ENCODE measurements around the gene PLEKHF1.

The PLEKHF1 gene

GRCh38 chr19:29635963-29636362, 29.3 kb upstream of the PLEKHF1 start:
- no peak for DNase-seq

DNA sequence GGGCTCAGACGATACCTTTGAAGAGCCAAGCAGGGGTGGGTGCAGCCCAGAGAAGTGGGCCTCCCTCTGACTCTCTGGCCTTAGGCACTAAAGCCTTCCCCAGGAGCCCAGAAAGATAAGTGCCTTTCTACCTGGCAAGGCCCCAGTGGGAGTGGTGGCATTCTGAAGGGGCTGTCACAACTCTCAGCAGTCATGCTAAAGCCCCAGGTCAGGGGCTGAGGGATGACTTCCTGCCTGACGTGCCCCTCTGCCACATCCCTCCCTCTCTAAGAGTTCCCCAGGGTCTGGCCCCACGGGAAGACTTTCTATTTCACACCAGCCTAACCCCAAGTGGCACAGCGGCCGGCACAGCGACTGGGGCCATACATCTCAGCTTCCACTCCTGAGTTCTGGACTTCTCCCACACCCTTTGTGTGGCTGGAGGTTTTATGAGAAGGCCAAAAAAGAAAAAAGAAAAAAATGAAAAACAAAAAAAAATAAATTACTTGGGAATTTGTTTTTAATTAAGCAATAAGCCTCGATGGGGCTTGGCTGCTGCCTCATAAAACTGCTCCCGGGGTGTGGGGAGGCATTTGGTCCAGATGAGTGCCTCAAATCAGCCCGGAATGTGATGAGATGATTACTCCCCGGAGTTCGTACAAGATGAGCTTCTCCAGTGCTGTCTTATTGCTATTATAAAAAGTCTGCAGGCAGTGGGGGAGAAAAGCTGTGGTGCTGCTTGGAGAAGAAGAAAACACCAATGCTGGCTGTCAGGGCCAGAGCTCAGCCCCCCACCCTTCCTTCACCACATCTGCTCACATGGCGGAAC, 28.5 kb upstream of the PLEKHF1 start:
- no peak for DNase-seq

DNA sequence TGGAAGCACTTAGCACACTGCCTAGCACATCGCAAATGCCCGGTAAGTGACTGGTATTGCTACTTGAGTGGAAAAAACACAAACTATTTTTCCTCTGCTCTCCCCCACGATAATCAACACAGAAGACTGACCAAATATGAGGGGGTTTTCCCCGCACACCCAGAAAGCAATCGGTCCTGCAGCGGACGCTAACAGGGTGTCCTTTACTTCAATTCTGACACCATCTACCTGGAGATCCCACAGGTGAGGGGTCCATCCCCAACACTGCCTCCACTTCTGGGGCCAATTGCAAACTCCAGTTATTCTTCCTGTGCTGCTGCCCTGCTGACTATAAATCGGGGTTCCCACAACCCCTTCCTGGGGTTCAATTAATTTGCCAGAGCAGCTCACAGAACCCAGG, 26.2 kb upstream of the PLEKHF1 start:
- DNase-seq: no peak

DNA sequence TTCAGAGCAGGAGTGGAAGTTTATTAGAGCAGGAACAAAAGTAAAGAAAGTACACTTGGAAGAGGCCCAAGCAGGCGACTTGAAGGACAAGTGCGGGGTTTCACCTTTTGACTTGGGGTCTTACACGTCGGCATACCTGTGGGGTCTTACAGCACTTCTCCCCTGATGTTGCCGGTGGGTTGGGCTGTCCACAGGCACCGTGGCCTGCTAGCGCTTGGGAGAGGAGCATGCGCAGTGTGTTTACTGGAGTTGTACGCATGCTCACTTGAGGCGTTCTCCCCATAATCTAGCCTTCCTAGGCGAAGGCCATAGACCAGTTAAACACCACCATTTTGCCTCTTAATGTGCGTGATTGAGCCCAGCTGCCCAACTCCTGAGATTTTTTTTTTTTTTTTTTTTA, 25.0 kb upstream of the PLEKHF1 start:
- no peak for DNase-seq

DNA sequence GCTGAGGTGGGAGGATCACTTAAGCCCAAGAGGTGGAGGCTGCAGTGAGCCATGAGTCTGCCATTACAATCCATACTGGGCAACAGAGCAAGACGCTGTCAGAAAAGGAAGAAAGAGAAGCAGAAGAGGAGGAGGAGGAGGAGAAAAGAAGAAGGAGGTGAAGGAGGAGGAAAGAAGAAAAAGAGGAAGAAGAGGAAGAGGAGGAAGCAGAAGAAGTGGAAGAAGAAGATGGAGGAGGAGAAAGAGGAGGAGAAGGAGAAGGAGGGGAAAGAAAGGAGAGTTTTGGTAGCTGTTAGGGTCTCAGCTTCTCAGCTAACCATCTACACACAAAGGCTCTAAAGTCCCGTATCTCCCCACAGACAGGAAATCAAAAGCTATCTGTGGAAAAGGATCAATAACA, 23.7 kb upstream of the PLEKHF1 start:
- DNase-seq: no peak

- no peak for DNase-seq
Measured at GRCh38 chr19:29643361-29643935, 21.8 kb upstream of the PLEKHF1 start.

DNA sequence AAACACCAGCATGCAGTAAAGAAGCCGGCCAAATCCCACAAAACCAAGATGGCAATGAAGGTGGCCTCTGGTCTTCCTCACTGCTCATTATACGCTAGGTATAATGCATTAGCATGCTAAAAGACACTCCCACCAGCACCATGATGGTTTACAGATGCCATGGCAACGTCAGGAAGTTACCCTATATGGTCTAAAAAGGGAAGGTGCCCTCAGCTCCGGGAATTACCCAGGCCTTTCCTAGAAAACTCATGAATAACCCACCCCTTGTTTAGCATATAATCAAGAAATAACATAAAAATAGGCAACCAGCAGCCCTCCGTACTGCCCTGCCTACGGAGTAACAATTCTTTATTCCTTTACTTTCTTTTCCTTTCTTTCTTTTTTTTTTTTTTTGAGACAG, 21.1 kb upstream of the PLEKHF1 start:
- DNase-seq: no peak

DNA sequence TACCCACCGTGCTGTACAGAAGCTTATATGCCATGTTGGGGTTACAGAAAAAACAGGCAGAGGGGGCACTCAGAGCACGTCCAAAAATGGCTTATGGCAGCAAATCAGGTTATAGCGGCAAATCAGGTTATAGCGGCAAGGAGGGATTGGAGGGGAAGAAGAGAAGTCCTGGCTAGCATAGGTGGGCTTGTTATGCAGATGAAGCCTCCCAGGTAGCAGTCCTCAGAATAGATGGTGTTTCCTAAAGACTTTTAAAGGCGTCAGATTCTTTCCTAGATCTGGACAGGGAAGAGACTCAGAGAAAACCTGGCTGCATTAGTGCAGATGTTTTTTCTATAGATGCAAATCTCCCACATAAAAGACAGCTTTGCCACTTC, 19.8 kb upstream of the PLEKHF1 start:
- DNase-seq: no peak

GRCh38 chr19:29645911-29646310, 19.4 kb upstream of the PLEKHF1 start:
- DNase-seq: no peak

DNA sequence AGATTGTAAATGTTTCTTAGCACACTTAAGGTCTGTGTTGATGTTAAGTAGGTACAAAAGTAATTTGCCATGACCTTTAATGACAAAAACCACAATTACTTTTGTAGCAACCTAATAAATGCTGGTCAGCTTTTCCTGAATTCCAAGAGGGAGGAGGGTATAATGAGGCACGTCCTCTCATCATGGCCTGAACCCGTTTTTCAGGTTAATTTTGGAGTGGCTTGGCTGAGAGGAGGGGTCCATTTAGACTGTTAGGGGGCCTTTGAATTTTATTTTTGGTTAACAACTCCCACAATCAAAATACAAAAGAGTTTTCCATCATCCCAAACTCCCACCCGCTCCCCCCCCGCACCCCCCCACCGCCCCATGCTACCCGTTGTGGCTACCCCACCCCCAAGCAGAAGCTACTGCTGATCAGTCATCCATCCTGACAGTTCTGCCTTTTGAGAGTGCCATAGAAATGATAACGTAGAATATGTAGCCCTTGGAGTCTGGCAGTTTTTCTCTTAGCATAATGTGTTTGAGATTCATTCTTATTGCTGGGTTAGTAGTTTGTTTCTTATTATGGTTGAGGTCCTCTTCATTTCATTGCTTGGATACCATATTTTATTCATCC, 14.4 kb upstream of the PLEKHF1 start:
- no peak for DNase-seq

DNA sequence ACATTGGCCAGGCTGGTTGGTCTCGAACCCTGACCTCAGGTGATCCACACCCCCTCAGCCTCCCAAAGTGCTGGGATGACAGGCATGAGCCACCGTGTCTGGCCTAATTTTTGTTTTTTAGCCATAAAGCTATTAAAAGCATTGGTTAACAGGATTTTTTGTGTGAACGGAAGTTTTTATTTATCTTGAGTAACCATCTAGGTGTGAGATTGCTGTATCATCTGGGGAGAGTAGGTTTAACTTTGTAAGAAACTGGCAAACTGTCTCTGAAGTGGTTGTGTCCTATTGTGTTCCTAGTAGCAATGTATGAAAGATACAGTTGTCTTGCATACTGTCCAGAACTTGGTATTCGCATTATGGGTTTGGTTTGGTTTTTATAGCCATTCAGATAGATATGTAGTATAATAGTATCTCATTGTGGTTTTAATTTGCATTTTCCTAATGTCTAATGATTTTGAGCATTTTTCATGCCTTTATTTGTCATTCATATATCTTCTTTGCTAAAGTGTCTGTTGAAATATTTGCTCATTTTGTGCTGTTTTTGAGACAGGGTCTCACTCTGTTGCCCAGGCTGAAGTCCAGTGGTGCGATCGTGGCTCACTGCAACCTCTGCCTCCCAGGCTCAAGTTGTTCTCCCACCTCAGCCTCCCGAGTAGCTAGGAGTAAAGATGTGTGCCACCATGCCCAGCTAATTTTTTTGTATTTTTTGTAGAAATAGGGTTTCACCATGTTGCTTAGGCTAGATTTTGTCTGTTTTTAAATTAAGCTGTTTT, 13.5 kb upstream of the PLEKHF1 start:
- DNase-seq: no peak

GRCh38 chr19:29653398-29653797, 11.9 kb upstream of the PLEKHF1 start:
- DNase-seq: no peak

DNA sequence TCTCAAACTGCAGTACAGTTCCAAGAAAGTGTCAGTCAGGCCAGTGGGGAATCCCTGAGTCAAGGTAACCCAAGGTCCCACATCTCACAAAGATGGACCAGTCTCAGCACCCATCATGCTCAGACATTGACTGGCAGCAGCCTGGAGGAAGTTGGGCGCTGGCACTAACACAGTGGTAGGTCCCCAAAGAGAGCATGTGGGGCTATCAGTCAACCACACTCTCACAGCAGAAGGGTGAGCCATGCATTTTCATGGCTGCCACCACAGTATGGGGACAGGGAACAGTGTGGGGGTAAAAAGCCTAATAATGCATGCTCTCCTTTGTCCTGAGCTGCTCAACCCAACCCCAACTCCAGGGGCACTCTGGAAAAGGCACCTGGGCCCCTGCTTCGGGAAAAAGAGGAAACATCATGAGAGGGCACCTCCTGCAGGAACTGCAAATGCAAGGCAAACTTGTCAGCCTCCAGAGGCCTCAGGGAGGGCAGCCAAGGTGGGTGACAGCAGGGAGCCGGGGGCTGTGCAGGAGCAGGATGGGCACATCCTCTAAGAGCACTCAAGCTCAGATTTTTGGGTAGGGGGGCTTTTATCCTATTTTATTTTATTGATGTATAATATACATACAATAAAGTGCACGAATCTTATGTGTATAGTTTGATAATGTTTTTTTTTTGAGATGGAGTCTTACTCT, 9.5 kb upstream of the PLEKHF1 start:
- DNase-seq: no peak

- no peak for DNase-seq
Measured at GRCh38 chr19:29658221-29658991, 6.9 kb upstream of the PLEKHF1 start.

- no peak for DNase-seq
Measured at GRCh38 chr19:29660835-29661234, 4.4 kb upstream of the PLEKHF1 start.

GRCh38 chr19:29662278-29662603, 3.0 kb upstream of the PLEKHF1 start:
- DNase-seq: no peak

DNA sequence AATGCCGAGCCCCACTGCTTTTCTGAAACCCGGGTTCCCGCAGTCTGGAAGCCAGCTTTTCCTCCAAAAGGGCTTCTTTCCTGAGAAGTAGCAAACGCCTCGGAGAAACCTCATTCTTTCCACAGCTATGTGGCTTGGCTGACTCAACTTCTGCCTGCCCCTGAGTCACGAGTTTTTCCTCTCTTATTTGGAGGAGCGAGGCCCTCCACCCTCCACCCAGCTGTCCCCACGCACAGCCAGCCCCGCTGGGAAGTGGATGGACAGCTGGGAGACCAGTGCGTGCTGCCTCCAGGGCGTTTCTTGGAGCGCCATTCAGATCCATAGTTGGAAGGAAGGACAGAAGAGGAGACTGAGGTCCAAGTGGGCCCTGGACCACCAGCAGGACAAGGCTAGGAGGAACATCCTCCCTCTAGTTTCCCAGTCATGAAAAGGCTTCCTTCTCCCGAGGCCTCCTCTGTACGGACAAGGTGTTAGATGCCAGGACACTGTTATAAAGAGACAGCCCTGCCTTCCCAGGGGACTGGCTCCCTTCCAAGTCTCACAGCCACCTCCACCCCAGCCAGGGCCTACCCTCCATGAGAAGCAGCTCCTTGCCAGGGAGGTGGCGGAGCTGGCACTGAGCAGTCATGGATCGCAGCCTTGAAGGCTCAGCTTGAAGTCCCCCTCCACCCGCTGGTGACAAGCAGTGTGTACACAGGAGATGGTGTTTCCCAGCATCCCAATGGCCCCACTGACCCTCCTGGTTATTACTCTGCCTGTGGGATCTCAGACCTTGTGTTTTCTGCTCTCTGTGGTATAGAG, 2.5 kb upstream of the PLEKHF1 start:
- no peak for DNase-seq

DNA sequence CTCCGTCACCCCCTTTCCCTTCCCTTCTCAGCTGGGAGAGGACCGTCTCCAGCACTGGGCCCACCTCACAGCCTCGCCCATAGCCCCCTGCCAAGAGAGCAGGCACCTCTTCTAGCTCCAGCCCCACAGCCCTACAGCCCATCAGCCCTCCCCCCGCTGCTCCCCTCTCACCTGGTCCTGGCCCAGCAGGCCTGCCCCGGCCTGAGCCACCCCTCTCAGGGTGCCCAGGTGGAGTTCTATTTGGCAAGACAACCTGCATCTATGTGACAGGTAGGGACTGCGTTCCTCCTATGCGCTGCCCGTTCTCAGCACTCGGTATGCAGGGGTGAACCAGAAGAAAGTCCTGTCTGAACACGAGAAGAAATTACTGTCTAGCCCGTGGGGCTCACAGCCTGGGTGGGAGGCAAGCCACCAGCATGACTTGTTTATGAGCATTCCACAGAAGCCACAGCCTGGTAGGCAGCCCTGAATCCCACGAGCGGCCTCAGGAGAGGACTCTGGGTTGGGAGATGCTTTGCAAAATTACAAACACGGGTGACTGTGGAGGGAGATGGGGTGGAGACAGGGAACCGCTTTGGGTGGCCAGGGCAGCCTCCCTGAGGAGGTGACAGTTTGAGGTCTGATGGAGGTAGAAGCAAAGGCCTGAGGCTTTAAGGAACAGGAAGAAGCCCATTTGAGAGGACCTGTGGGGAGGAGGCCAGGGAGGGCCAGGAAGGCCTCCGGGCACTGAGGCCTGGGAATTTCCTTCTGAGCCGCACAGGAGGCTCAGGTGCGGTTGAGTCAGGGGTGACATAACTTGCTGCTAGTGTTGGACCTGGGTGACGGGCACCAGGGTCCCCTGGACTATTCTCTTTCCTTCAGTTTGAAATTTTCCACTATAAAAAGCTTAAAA, 1.2 kb upstream of the PLEKHF1 start:
- no peak for DNase-seq

DNA sequence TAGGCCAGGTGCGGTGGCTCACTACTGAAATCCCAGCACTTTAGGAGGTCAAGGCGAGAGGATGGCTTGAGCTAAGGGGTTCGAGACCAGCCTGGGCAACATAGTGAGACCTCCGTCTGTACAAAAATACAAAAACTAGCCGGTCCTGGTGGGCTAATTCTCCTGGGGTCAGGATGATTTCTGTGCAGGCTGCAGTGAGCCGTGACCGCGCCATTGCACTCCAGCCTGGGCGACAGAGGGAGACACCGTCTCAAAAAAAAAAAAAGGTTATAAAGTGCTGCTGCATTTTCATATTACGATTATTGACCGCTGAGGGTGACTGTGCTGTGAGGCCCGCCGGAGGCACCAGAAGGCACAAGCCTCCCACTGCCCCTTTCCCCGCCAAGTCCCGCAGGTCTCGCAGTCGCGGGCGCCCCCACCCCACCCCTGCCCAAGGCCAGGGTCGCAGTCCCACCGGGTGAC, 477 bp upstream of the PLEKHF1 start:
- DNase-seq: no peak

DNA sequence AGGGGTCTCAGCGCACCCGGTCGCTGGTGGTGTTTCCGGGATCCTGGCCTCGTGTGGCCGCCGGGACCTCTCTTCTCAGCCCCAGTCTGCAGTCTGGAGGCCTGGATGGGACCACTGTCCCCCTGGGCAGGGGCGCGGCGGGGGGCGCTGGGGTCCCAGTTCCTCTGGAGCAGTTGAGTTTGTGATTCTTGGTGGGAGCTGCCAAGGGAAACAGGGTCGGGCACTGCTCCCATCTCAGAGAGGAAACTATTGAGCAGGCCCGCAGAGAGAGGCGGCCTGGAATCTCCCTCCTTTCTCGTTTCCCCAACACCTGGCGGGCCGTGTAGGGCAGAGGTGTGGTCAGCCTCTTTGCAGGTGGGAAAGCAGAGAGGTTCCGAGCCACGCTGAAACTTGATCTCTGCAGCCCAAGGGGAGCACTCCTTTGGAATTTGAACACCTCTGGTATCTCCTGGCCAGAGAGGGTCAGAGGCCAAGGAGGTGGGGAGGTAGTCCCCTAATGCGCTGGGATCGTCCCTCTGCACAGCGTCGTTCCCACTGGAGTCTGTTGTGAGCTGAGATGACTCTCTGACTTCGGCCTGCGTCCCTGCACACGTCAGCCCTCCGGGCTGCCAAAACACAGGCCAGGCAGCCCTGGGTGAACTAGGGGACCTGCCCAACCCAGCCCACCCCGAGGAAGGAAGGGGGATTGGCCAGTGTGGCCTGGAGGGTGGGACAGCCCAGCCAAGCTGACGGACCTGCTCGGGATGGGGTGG, 741 bp downstream of the PLEKHF1 start:
- DNase-seq: no peak

All from COR-L47 (cell line).